Measurements from ENCODE around the gene GABRG3. TPM values are rescaled to one million over a fixed set of nuclear protein-coding genes. Genes with fewer than 3 reads are reported as not detected.

GABRG3 gene
- total and polyA plus RNA-seq, 9 of the 15 experiments (the other 6 are each of a cell fraction or from before 2014, with no cell fraction given) = 4.0 to 15.1 (median 11.2) TPM

DNA sequence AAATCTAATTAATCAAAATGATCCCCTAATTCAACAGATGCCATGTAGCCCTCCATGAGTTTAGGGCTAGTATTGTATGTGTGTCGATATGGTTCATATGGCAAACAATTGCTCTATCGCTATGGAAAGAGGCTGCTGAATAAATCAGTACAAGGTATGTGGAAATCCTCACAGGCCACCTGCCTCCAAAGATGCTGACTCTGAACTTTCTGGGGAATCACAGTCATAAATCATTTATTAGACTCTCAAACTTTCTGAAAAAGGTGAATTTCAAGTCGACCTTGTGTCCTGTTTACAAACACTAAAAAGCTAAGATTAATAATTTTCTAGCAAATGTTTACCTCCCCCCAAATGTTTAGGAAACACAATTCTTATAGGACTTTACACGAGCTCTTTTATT is 462.6 kb downstream of the GABRG3 start:
- ATAC-seq = no peak
- H3K27me3 ChIP-seq (ENCODE audit: control insufficient read depth in 2 of 2, insufficient read depth in 2 of 2, low read length in 2 of 2) = no peaks in the 10 kb centered on the region
- H3K4me3 ChIP-seq = no peak overlapping the region
- in situ Hi-C loops (cut with MboI) = no loop called here
- no peak overlapping the region for H3K27ac ChIP-seq (ENCODE audit: extremely low read depth, low read depth, low read length)
- ChIA-PET POLR2A (no interaction called here), CTCF (ENCODE audit: low intra/inter-chr PET ratio) (no interaction called here)
- TF ChIP-seq, protein P1, sequence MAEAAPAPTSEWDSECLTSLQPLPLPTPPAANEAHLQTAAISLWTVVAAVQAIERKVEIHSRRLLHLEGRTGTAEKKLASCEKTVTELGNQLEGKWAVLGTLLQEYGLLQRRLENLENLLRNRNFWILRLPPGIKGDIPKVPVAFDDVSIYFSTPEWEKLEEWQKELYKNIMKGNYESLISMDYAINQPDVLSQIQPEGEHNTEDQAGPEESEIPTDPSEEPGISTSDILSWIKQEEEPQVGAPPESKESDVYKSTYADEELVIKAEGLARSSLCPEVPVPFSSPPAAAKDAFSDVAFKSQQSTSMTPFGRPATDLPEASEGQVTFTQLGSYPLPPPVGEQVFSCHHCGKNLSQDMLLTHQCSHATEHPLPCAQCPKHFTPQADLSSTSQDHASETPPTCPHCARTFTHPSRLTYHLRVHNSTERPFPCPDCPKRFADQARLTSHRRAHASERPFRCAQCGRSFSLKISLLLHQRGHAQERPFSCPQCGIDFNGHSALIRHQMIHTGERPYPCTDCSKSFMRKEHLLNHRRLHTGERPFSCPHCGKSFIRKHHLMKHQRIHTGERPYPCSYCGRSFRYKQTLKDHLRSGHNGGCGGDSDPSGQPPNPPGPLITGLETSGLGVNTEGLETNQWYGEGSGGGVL (CRISPR knock-in tag; IDR thresholded peaks at IDR 0.05) = no peak
- TF ChIP-seq, protein P2, sequence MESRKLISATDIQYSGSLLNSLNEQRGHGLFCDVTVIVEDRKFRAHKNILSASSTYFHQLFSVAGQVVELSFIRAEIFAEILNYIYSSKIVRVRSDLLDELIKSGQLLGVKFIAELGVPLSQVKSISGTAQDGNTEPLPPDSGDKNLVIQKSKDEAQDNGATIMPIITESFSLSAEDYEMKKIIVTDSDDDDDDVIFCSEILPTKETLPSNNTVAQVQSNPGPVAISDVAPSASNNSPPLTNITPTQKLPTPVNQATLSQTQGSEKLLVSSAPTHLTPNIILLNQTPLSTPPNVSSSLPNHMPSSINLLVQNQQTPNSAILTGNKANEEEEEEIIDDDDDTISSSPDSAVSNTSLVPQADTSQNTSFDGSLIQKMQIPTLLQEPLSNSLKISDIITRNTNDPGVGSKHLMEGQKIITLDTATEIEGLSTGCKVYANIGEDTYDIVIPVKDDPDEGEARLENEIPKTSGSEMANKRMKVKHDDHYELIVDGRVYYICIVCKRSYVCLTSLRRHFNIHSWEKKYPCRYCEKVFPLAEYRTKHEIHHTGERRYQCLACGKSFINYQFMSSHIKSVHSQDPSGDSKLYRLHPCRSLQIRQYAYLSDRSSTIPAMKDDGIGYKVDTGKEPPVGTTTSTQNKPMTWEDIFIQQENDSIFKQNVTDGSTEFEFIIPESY (CRISPR knock-in tag; IDR thresholded peaks at IDR 0.05) = no peak
- TF ChIP-seq MAX (CRISPR knock-in tag; IDR thresholded peaks at IDR 0.05) (no peak), ZNF316 (IDR thresholded peaks at IDR 0.05) (peak; percentile 31; the same call in 1 of the 2 replicates)
- no peaks in the 10 kb centered on the region for H3K79me2 ChIP-seq (ENCODE audit: control insufficient read depth, insufficient read depth, low read length)
- DNase-seq (ENCODE audit: extremely low read depth in 1 of 4, low spot score in 3 of 4) = no peak
- H3K4me1 ChIP-seq (replicated peaks in 1 of 2; ENCODE audit: control insufficient read depth in 2 of 2, insufficient read depth in 2 of 2, low read length in 2 of 2) = no peaks in the 10 kb centered on the region
- no peaks in the 10 kb centered on the region for H3K9me1 ChIP-seq (ENCODE audit: control insufficient read depth, insufficient read depth, low read length)
- intact Hi-C loops (cut with micrococcal nuclease) = no loop called here
- 36% methylated on average over 4 of the region's 4 CpGs for WGBS (ENCODE audit: insufficient coverage, low coverage, missing lambda C conversion rate)
- no peak overlapping the region for H3K4me2 ChIP-seq (ENCODE audit: insufficient read depth, low read length)
- peaks cover 2% of the 10 kb centered on the region for H3K9me3 ChIP-seq (replicated peaks; ENCODE audit: control insufficient read depth, insufficient read depth, low read depth, low read length)
- H4K20me1 ChIP-seq (replicated peaks; ENCODE audit: control insufficient read depth, insufficient read depth, low read length) = no peaks in the 10 kb centered on the region
- H3K36me3 ChIP-seq (ENCODE audit: control insufficient read depth, insufficient read depth, low read length) = no peaks in the 10 kb centered on the region
- no TSS peak for BruUV-seq (replicated peaks)
- H3K9ac ChIP-seq (ENCODE audit: insufficient read depth in 1 of 2, low read depth in 2 of 2, low read length in 2 of 2) = no peak overlapping the region
- FAIRE-seq = no peak
- no peak overlapping the region for H2AFZ ChIP-seq (ENCODE audit: low read depth, low read length)

All from K562 (cell line).